Esophagus squamous epithelium (tissue), 5 donors: ENCODE data around the gene LRRC56. TPM values are rescaled to one million over a fixed set of nuclear protein-coding genes. Genes with fewer than 3 reads are reported as not detected.

Source experiments
- DNase-seq: peaks from one replicate; lab custom pipeline; 2025; lab: John Stamatoyannopoulos, UW
- H3K27ac ChIP-seq, 4 donors: fragments of 200-600 bp; sonication (generic); one replicate each; pipeline ENCODE4 v1.5.1; 2016 to 2019; ENCODE audit warnings: mild to moderate bottlenecking in 1 of 4
- H3K27me3 ChIP-seq, 4 donors: fragments of 200-600 bp; sonication (generic); 1 replicate in 3 of 4; 2 replicates in 1 of 4; pipeline versions ENCODE4 v1.5.1 to v1.6.0; 2017 to 2021; ENCODE audit warnings: antibody characterized with exemption in 1 of 4
- H3K36me3 ChIP-seq, 3 donors: fragments of 200-600 bp; sonication (generic); one replicate each; pipeline ENCODE4 v1.5.1; 2016 to 2019
- H3K4me1 ChIP-seq, 3 donors: fragments of 200-600 bp; sonication (generic); one replicate each; pipeline ENCODE4 v1.5.1; 2017 to 2019
- H3K4me3 ChIP-seq, 4 donors: fragments of 200-600 bp; sonication (generic); 1 replicate in 3 of 4; 2 replicates in 1 of 4; pipeline ENCODE4 v1.5.1; 2016 to 2019; ENCODE audit warnings: mild to moderate bottlenecking in 2 of 4, moderate library complexity in 1 of 4
- H3K9me3 ChIP-seq, 3 donors: fragments of 200-600 bp; sonication (generic); one replicate each; pipeline ENCODE4 v1.5.1; 2016 to 2019
- CTCF ChIP-seq, 6 experiments: fragments of 450-650 bp in 4 of 6; fragments of 200-600 bp in 2 of 6; sonication (generic) in 2 of 6; IDR thresholded peaks; one replicate each; pipeline ENCODE4 v1.5.1; 2016 to 2019; ENCODE audit warnings: antibody characterized with exemption in 6 of 6, mild to moderate bottlenecking in 4 of 6, moderate library complexity in 4 of 6
- POLR2A ChIP-seq, 4 donors: fragments of 450-650 bp; IDR thresholded peaks; one replicate each; pipeline ENCODE4 v1.6.1; 2017; ENCODE audit warnings: antibody characterized with exemption in 4 of 4, mild to moderate bottlenecking in 4 of 4, moderate library complexity in 3 of 4
- WGBS, 2 donors: methylation state at CpG; one replicate each; pipeline ENCODE4 v1.1.5; 2018; 5-methylcytosine and 5-hydroxymethylcytosine counted together
- intact Hi-C: fragments of 100-400 bp; cut with DNase I; formaldehyde crosslinking; loops from one replicate; pipeline ENCODE4 v1.15.0; 2022
- total RNA-seq, 4 donors: library from RNA; depleted of rRNA; stranded (reverse); fragments of >200 nt; gene quantifications; one replicate each; pipeline ENCODE4 v1.1.0, GENCODE V29; 2016
- donor health status: DM: yes; HTN: yes; CAD: no.

The LRRC56 gene
- total RNA-seq, 4 donors from 2014 or later: 0.35 to 2.3 (median 1.2) TPM

DNA sequence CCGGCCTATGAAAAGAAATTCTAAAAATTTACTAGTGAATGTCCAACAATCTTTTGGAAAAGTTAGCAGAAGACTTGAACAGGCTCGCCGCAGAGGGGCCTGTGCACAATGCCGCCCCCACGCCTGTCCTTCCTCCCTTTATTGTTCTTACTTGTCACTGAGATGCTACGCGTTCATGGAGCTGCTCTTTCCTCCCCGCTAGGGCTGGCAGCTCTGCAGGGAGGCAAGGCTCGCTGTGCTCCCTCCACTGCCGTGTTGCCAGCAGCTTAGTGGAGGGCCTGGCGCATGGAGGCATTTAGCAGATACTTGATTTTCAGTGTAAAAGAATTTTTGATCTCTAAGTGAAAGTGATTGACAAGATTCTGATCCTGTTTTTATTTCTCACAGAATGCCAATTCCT is 53.7 kb downstream of the LRRC56 start:
- H3K4me1 ChIP-seq: no peaks in the 10 kb centered on the region
- TF ChIP-seq CTCF (IDR thresholded peaks at IDR 0.05): no peak
- H3K27ac ChIP-seq: no peak overlapping the region
- H3K9me3 ChIP-seq: no peaks in the 10 kb centered on the region
- no peak for DNase-seq
- WGBS, 2 donors: 83 to 84% methylated on average over 11 of the region's 11 CpGs
- H3K27me3 ChIP-seq: no peaks in the 10 kb centered on the region
- no peak overlapping the region for H3K4me3 ChIP-seq
- intact Hi-C loops: no loop called here
- peaks cover 35 to 100% (median 61%) of the 10 kb centered on the region in 3 donors for H3K36me3 ChIP-seq

DNA sequence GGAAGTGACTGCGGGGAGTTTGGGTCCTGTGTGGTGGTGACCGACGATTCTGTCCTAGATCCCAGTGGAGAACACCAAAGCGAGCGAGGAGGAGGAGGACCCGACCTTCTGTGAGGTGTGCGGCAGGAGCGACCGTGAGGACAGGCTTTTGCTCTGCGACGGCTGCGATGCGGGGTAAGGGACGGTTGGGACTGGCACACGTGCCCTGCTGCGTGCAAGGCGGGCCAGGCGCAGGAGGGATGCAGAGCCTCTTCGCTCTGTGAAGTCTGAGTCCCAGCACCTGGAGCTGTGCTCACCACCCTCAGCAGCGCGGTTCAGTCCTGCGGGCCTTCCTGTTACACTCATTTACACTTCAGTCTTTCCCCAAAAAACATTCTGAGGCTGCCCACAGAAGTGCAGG is 55.2 kb downstream of the LRRC56 start:
- H3K27me3 ChIP-seq: no peaks in the 10 kb centered on the region
- TF ChIP-seq POLR2A (IDR thresholded peaks at IDR 0.05) (no peak), CTCF (IDR thresholded peaks at IDR 0.05) (no peak)
- no peaks in the 10 kb centered on the region for H3K4me1 ChIP-seq
- intact Hi-C loops: no loop called here
- peaks cover 44 to 100% (median 63%) of the 10 kb centered on the region in 3 donors for H3K36me3 ChIP-seq
- 94 to 95% methylated on average over 21 of the region's 22 CpGs for WGBS, 2 donors
- no peak overlapping the region for H3K4me3 ChIP-seq
- H3K27ac ChIP-seq: no peak overlapping the region
- no peaks in the 10 kb centered on the region for H3K9me3 ChIP-seq
- DNase-seq: no peak

DNA sequence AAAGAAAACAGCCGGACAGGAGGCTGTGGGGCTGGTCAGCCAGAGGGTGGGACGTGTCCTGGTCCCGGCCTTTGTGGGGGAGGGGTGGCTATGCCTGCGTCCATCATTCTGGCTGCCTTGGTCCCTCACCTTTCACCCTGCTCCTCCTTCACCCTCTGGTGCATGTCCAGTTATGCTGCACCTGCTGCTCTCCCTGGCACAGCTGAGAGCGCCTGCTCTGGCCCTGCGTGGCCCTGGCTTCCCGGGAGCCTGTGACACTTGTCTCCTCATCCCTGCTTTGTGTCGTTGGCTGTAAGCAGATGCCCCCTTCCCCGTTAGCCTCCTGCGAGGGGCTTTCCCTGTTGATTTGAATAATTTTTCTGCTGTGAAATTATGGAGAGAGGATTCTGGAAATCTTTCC is 55.6 kb downstream of the LRRC56 start:
- no peaks in the 10 kb centered on the region for H3K9me3 ChIP-seq
- intact Hi-C loops: no loop called here
- H3K4me3 ChIP-seq: no peak overlapping the region
- H3K4me1 ChIP-seq: no peaks in the 10 kb centered on the region
- no peaks in the 10 kb centered on the region for H3K27me3 ChIP-seq
- H3K36me3 ChIP-seq: peaks cover 46 to 100% (median 65%) of the 10 kb centered on the region in 3 donors
- TF ChIP-seq CTCF (IDR thresholded peaks at IDR 0.05) (no peak), POLR2A (IDR thresholded peaks at IDR 0.05) (no peak)
- no peak for DNase-seq
- no peak overlapping the region for H3K27ac ChIP-seq
- WGBS, 2 donors: 69 to 87% methylated on average over 3 to 10 of the region's 10 CpGs

DNA sequence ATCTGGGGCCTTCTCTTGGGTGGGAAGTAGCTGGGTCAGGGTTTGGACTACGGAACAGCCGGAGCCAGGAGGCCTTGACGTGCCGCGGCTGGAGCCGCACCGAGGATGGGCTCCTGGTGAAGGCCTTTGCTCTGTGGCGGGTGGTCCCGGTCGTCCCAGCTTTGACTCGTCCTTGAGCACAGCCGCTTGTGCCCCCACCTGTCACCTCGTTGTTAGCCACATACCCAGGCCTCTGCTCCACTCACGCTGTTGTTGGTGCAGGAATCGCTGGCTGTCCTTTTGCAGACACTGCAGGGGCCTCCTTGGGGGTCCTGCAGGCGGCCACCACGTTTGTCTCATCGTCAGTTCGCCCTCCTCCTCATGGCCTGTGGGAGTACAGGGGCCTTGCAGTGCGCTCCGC is 56.0 kb downstream of the LRRC56 start:
- no peak for TF ChIP-seq POLR2A (IDR thresholded peaks at IDR 0.05)
- no peak for TF ChIP-seq CTCF (IDR thresholded peaks at IDR 0.05)
- intact Hi-C loops: no loop called here
- Histone ChIP-seq H3K27me3 (no peaks in the 10 kb centered on the region), H3K36me3 (peaks cover 50 to 100% (median 65%) of the 10 kb centered on the region in 3 donors), H3K4me1 (no peaks in the 10 kb centered on the region), H3K4me3 (no peak overlapping the region), H3K27ac (no peak overlapping the region), H3K9me3 (no peaks in the 10 kb centered on the region)
- WGBS, 2 donors: 94% methylated on average over 10 of the region's 21 CpGs; no CpG with 5 or more reads in 1 of the 2 donors
- no peak for DNase-seq

DNA sequence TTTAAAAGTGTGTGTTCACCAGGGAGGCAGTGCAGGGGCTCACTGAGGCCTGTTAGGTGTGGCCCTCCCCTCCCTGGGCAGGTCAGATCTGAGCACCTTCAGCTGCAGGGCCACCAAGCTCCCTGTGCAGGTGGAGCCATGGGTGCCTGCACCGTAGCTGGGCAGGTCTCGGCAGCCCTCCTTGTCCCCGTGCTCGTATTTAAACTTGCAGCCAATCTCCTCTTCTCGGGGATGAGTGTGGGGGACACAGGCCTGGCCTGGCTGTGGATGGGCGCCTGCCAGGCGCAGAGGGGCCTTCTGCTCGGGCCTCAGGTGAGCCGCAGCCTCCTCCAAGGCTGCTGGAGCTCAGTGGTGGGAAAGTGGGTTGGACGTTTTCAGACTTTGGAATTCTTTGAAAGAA is 58.1 kb downstream of the LRRC56 start:
- Histone ChIP-seq H3K27me3 (no peaks in the 10 kb centered on the region), H3K4me3 (no peak overlapping the region), H3K4me1 (no peaks in the 10 kb centered on the region), H3K27ac (no peak overlapping the region), H3K9me3 (no peaks in the 10 kb centered on the region), H3K36me3 (peaks cover 63 to 100% (median 63%) of the 10 kb centered on the region in 3 donors)
- DNase-seq: no peak
- intact Hi-C loops: no loop called here
- 87 to 90% methylated on average over 4 of the region's 10 CpGs for whole genome bisulfite sequencing, 2 donors
- TF ChIP-seq CTCF (IDR thresholded peaks at IDR 0.05) (no peak), POLR2A (IDR thresholded peaks at IDR 0.05) (no peak)
